ELF-1 (cell line): Measurements from ENCODE around the gene OR14I1.
"Not testable (repeated sequence)": the region's sequence is repeated elsewhere in the genome, so short reads cannot be mapped to it uniquely, and the experiment has no call there.

ENCODE experiments used
- DNase-seq: peaks from one replicate; pipeline ENCODE4 v3.0.0-alpha.2; 2016; ENCODE audit warnings: low read depth, low spot score

Gene OR14I1

GRCh38 chr1:248688527-248689298 is 13.9 kb downstream of the OR14I1 start:
- DNase-seq = no peak

- DNase-seq = no peak
Measured at GRCh38 chr1:248686815-248687214, 15.8 kb downstream of the OR14I1 start.

- DNase-seq = no peak
Measured at GRCh38 chr1:248681651-248682050, 20.9 kb downstream of the OR14I1 start.

- no peak for DNase-seq
Measured at GRCh38 chr1:248670003-248670402, 32.6 kb downstream of the OR14I1 start.

- DNase-seq = not testable (repeated sequence)
Measured at GRCh38 chr1:248663453-248664328, 38.9 kb downstream of the OR14I1 start.

GRCh38 chr1:248656797-248657196 is 45.8 kb downstream of the OR14I1 start:
- not testable (repeated sequence) for DNase-seq

GRCh38 chr1:248655354-248655753 is 47.2 kb downstream of the OR14I1 start, which contains the start of gene OR2T27:
TSS of gene OR2T27 (minus strand) at chr1:248655528. CDS start at chr1:248650884, 4,644 bp downstream.
- not testable (repeated sequence) for DNase-seq
